GM10248 (cell line): ENCODE measurements around the gene OSER1.
"Not testable (repeated sequence)": the region's sequence is repeated elsewhere in the genome, so short reads cannot be mapped to it uniquely, and the experiment has no call there.

Experiments
- CTCF ChIA-PET: fragments of 300-600 bp; sonication (Branson Sonifier 250); formaldehyde crosslinking; extraction: SDS; loops from one replicate; lab custom pipeline; 2021; ENCODE audit warnings: antibody characterized with exemption; lab: Yijun Ruan, JAX
- POLR2A ChIA-PET: fragments of 350-650 bp; sonication (Branson Sonifier 250); formaldehyde crosslinking; extraction: SDS; loops from one replicate; lab custom pipeline; 2020; ENCODE audit warnings: antibody characterized with exemption; lab: Yijun Ruan, JAX
- DNase-seq: peaks from one replicate; pipeline ENCODE4 v3.0.0; 2012; ENCODE audit errors: extremely low spot score
- TF ChIP-seq, protein P1 (sequence below): IDR thresholded peaks from 2 replicates; pipeline ENCODE4 v1.5.1; 2012; ENCODE audit warnings: mild to moderate bottlenecking, low read depth; ENCODE audit errors: extremely low read depth, missing control alignments, control extremely low read depth

The OSER1 gene

DNA sequence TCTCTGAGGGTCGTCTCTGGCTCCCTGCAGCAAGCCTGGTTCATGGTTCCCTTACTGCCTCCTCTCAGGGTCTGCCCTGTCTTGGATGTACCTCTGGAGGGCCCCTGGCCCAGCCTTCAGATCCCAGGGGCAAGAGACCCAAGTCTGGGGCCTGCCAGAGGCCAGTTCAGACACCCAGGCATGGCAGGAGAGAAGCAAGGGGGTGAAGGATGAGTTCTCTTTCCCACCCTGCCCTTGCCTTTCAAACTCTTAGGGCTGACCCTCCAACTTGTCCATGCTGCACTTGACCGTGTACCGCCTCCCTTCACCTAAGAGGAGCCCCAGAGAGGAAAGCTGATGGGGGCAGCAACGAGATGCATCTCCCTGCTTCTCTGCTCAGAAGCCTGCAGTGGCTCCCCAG lies 40.7 kb upstream of the OSER1 start:
- TF ChIP-seq, protein P1, sequence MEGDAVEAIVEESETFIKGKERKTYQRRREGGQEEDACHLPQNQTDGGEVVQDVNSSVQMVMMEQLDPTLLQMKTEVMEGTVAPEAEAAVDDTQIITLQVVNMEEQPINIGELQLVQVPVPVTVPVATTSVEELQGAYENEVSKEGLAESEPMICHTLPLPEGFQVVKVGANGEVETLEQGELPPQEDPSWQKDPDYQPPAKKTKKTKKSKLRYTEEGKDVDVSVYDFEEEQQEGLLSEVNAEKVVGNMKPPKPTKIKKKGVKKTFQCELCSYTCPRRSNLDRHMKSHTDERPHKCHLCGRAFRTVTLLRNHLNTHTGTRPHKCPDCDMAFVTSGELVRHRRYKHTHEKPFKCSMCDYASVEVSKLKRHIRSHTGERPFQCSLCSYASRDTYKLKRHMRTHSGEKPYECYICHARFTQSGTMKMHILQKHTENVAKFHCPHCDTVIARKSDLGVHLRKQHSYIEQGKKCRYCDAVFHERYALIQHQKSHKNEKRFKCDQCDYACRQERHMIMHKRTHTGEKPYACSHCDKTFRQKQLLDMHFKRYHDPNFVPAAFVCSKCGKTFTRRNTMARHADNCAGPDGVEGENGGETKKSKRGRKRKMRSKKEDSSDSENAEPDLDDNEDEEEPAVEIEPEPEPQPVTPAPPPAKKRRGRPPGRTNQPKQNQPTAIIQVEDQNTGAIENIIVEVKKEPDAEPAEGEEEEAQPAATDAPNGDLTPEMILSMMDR: no peak
- CTCF ChIA-PET: no interaction called here
- POLR2A ChIA-PET: no interaction called here
- no peak for DNase-seq

DNA sequence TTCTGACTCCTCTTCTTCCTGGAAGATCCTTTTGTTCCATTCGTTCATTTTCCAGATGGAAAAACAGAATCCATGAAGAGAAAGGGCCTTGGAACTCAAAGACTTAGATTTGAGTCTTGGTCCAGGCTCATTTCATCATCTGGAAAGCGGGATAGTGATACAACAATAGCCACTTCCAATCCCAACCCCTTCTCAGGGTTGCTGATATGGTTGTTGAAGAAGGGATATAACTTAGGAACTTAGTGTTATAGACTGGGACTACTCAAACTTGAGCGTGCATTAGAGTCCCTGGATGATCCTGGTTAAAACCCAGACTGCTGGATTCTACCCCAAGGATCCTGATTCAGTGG lies 37.8 kb upstream of the OSER1 start:
- TF ChIP-seq, protein P1: no peak
- DNase-seq: no peak
- ChIA-PET CTCF (no interaction called here), POLR2A (no interaction called here)

DNA sequence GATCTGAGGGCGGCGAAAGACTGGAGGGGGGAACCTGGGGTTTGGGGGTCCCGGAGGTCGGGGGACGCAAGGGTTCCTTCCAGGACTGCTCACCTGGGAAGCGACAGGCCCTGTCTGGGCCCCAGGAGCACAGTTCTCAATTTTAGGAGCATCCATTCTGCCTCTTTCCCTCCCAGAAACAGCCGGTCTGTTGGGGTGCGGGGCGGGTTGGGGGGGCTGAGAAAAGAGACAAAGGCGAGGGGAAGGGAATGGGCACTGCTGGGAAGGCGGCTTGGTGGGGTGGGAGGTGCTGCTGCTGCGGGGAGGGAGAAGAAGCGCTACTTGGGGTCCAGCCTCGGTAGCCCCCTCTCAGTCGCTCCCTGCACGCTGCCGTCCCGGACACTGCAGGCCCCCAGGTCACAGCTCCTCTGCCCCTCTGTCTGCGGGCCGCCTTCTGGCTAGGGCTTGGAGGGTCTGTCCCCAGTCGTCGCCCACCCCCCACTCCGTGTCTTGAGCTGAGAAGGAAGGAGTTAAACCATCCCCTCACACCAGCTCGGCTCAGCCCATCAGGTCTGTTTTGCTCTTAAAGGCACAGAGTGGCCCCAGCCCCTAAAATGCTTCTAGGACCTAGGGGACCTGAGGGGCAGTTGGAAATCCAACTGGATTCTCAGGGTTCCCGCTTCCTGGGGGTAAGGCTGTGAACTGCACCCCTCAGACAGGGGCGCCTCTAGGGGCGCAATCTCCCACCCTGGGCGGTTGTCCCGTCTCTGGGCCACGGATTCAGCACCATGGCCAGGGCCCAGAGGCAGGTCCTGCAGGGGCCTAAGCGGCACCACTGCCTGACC lies 37.2 kb upstream of the OSER1 start:
- ChIA-PET POLR2A (no interaction called here), CTCF (interaction anchor here (1.3 to 3.7 kb wide), 2 partner anchors 16 to 30 kb away, joined by 4 to 16 read pairs; no protein-coding TSS in a partner anchor)
- TF ChIP-seq, protein P1: no peak
- peak; percentile 50 for DNase-seq

DNA sequence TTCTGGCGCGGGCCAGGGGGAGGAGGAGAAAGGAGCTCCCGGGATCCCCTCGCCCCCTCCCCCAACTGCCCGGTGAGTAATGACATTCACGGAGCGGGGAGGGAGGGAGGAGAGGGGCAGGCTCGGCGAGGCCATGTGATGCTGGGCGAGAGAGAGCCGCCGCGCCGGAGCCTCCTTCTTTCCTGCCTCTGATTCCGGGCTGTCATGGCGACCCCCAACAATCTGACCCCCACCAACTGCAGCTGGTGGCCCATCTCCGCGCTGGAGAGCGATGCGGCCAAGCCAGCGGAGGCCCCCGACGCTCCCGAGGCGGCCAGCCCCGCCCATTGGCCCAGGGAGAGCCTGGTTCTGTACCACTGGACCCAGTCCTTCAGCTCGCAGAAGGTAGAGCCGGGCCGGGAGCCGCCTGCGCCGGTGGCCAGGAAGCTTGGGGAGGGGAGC lies 36.6 kb upstream of the OSER1 start, which contains the start of gene GDAP1L1:
Gene GDAP1L1 (plus strand): TSS at position 178 of the 441 bp plus-strand sequence. CDS start 27 bp downstream, at position 205.
- no peak for DNase-seq
- POLR2A ChIA-PET: no interaction called here
- CTCF ChIA-PET: interaction anchor here (1.3 to 3.7 kb wide), 3 partner anchors 16 to 32 kb away, joined by 3 to 16 read pairs (median 4); no protein-coding TSS in a partner anchor
- TF ChIP-seq, protein P1: no peak

DNA sequence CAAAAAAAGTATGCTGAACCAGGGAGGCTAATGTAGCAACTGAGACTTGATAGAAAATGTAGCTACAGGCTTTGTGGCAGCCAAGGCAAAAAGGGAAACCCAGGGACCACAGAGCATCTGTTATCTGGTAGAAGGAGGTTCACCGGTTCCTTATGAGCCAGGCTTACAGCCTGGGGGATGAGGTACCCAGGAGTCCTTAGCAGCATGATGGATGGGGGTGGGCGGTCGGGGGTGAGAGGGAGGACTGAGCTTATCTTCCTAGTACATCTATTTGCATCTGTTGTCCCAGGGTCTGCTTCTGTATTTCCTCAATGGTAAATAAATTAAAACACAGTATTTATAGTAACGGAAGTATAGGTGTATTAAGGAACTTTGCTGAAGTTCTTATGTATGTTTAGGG lies 35.4 kb upstream of the OSER1 start:
- ChIA-PET CTCF (interaction anchor here (1.3 to 3.7 kb wide), 3 partner anchors 18 to 31 kb away, joined by 3 to 16 read pairs (median 4); no protein-coding TSS in a partner anchor), POLR2A (no interaction called here)
- TF ChIP-seq, protein P1: no peak
- no peak for DNase-seq

DNA sequence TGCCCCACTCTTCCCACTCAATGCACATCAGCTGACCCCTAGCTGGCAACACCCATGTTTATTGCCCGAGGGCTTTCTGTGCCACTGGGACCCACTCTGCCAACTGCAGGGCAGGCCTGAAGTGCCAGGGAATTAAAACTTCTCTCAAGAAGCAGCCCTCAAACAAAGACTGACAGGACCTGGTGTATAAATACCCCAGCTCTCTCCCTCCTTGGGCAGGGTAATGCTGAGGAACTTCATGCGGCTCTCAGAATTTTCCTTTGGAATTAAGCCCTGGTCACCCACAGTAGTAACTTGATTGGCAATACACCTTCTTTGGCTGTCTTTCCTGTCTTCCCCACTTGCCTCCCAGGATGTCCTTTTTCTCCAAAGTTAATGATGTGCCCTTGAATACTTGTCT lies 31.2 kb upstream of the OSER1 start:
- CTCF ChIA-PET: interaction anchor here (0.7 kb wide), 1 partner anchor 24 kb away, joined by 3 read pairs; no protein-coding TSS in a partner anchor
- POLR2A ChIA-PET: no interaction called here
- no peak for DNase-seq
- TF ChIP-seq, protein P1: no peak

DNA sequence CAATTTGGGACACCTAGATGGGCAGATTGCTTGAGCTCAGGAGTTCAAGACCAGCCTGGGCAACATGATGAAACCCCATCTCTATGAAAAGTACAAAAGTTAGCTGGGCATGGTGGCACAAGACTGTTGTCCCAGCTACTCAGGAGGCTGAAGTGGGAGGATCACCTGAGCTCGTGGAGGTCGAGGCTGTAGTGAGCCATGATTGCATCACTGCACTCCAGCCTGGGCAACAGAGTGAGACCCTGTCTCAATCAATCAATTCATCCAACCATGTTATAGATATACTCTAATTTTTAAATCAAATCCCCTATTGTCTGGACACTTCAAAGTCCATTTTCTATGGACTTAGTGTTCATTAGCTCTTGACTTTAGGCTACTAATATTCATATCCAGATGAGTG lies 26.3 kb upstream of the OSER1 start:
- CTCF ChIA-PET: interaction anchor here (1.0 to 1.6 kb wide), 2 partner anchors 20 to 74 kb away, joined by 3 to 4 read pairs; partner anchors contain the start of gene FITM2
- POLR2A ChIA-PET, DNase-seq: not testable (repeated sequence)
